PC-9 (cell line): Measurements from ENCODE around the gene COMMD2. TPM values are rescaled to one million over a fixed set of nuclear protein-coding genes. Genes with fewer than 3 reads are reported as not detected.

ENCODE experiments used
- BruUV-seq: library from RNA; stranded (reverse); fragments of 400-500 nt; replicated peaks from 2 replicates; lab custom pipeline; 2021; lab: Mats Ljungman, UMichigan
- CTCF ChIA-PET: fragments of 300-600 bp; sonication (Branson Sonifier 250); formaldehyde crosslinking; loops from one replicate; lab custom pipeline; 2022; ENCODE audit warnings: antibody characterized with exemption; lab: Charles Lee
- POLR2A ChIA-PET: fragments of 300-600 bp; sonication (Branson Sonifier 250); formaldehyde crosslinking; loops from one replicate; lab custom pipeline; 2022; ENCODE audit warnings: antibody characterized with exemption; ENCODE audit not compliant: unreplicated experiment; lab: Charles Lee
- DNase-seq, 2 experiments: peaks; one replicate each; pipeline versions ENCODE4 v3.0.0 to v3.0.0-alpha.2; 2015 to 2022; ENCODE audit warnings: mixed read lengths in 1 of 2
- H2AFZ ChIP-seq: fragments of 200-600 bp; sonication (generic); 2 replicates; pipeline ENCODE4 v1.8.1; 2017; ENCODE audit warnings: antibody characterized with exemption
- H3F3A ChIP-seq: fragments of 200-600 bp; sonication (generic); 2 replicates; pipeline ENCODE4 v1.8.1; 2017; ENCODE audit warnings: antibody characterized with exemption, mild to moderate bottlenecking, low read depth; ENCODE audit not compliant: insufficient read depth
- H3K27ac ChIP-seq: fragments of 200-600 bp; sonication (generic); 2 replicates; pipeline ENCODE4 v1.6.1; 2016; ENCODE audit warnings: mixed run types
- H3K27me3 ChIP-seq: fragments of 200-600 bp; sonication (generic); 2 replicates; pipeline ENCODE4 v1.6.1; 2016; ENCODE audit warnings: low read depth, mixed run types; ENCODE audit not compliant: insufficient read depth
- H3K36me3 ChIP-seq: fragments of 200-600 bp; sonication (generic); 2 replicates; pipeline ENCODE4 v1.6.1; 2016; ENCODE audit warnings: low read depth, mixed run types
- H3K4me1 ChIP-seq: fragments of 200-600 bp; sonication (generic); replicated peaks from 2 replicates; pipeline ENCODE4 v1.6.1; 2016; ENCODE audit warnings: mixed run types; ENCODE audit not compliant: insufficient read depth
- H3K4me2 ChIP-seq: fragments of 200-600 bp; sonication (generic); 2 replicates; pipeline ENCODE4 v1.6.1; 2017; ENCODE audit warnings: mixed run types
- H3K4me3 ChIP-seq: fragments of 200-600 bp; sonication (generic); 2 replicates; pipeline ENCODE4 v1.6.1; 2016; ENCODE audit warnings: mixed run types
- H3K79me2 ChIP-seq: fragments of 200-600 bp; sonication (generic); 2 replicates; pipeline ENCODE4 v1.6.1; 2017; ENCODE audit warnings: low read depth, mixed run types
- H3K9me2 ChIP-seq: fragments of 200-600 bp; sonication (generic); 2 replicates; pipeline ENCODE4 v1.8.1; 2017; ENCODE audit warnings: mild to moderate bottlenecking; ENCODE audit not compliant: insufficient read depth
- H3K9me3 ChIP-seq: fragments of 200-600 bp; sonication (generic); 2 replicates; pipeline ENCODE4 v1.8.1; 2016; ENCODE audit warnings: low read depth; ENCODE audit not compliant: insufficient read depth
- H4K20me1 ChIP-seq: fragments of 200-600 bp; sonication (generic); 2 replicates; pipeline ENCODE4 v1.8.1; 2017; ENCODE audit not compliant: insufficient read depth
- CTCF ChIP-seq: fragments of 200-600 bp; sonication (generic); conservative IDR thresholded peaks from 2 replicates; pipeline ENCODE4 v1.6.1; 2017; ENCODE audit warnings: mixed run types, antibody characterized with exemption, mild to moderate bottlenecking, moderate library complexity
- EZH2 ChIP-seq: fragments of 200-600 bp; sonication (generic); IDR thresholded peaks from 2 replicates; pipeline ENCODE4 v1.8.0; 2017; ENCODE audit warnings: antibody characterized with exemption, low read depth
- intact Hi-C: fragments of 100-400 bp; cut with micrococcal nuclease; formaldehyde crosslinking; loops from one replicate; pipeline ENCODE4 v1.10.0; 2022; ENCODE audit not compliant: unreplicated experiment
- total RNA-seq: library from RNA; stranded (reverse); gene quantifications from 2 replicates; pipeline ENCODE4 v1.2.3, GENCODE V29; 2021

The COMMD2 gene
- total RNA-seq, 1 experiment from 2014 or later: 58.2 TPM

GRCh38 chr3:149800693-149801092 lies 48.4 kb upstream of the COMMD2 start:
- H3K79me2 ChIP-seq: no peaks in the 10 kb centered on the region
- intact Hi-C loops: no loop called here
- H3K36me3 ChIP-seq: no peaks in the 10 kb centered on the region
- H3K4me3 ChIP-seq: no peak overlapping the region
- POLR2A ChIA-PET: no interaction called here
- H3K27me3 ChIP-seq: no peaks in the 10 kb centered on the region
- H4K20me1 ChIP-seq: no peaks in the 10 kb centered on the region
- no peak overlapping the region for H3K4me2 ChIP-seq
- no peak overlapping the region for H3K27ac ChIP-seq
- no peak overlapping the region for H2AFZ ChIP-seq
- no peaks in the 10 kb centered on the region for H3K9me2 ChIP-seq
- no peaks in the 10 kb centered on the region for H3K9me3 ChIP-seq
- TF ChIP-seq CTCF: no peak
- no peak for TF ChIP-seq EZH2
- DNase-seq: no peak
- H3K4me1 ChIP-seq: no peaks in the 10 kb centered on the region; the same call in 1 of the 2 replicates
- H3F3A ChIP-seq: no peaks in the 10 kb centered on the region
- no TSS peak for BruUV-seq
- CTCF ChIA-PET: interaction anchor here (0.6 to 1.2 kb wide), 2 partner anchors 23 to 35 kb away, joined by 4 read pairs; no protein-coding TSS in a partner anchor

- POLR2A ChIA-PET: interaction anchor here (0.6 kb wide), 1 partner anchor 402 kb away, joined by 6 read pairs; no protein-coding TSS in a partner anchor
- Histone ChIP-seq H3K27me3 (no peaks in the 10 kb centered on the region), H4K20me1 (no peaks in the 10 kb centered on the region), H3K27ac (no peak overlapping the region), H3F3A (no peaks in the 10 kb centered on the region), H3K4me2 (no peak overlapping the region), H3K4me3 (no peak overlapping the region), H3K4me1 (no peaks in the 10 kb centered on the region; the same call in 1 of the 2 replicates), H3K79me2 (no peaks in the 10 kb centered on the region), H3K9me3 (no peaks in the 10 kb centered on the region), H3K9me2 (no peaks in the 10 kb centered on the region), H2AFZ (no peak overlapping the region), H3K36me3 (no peaks in the 10 kb centered on the region)
- TF ChIP-seq CTCF (no peak), EZH2 (no peak)
- BruUV-seq: no TSS peak
- no peak for DNase-seq
- intact Hi-C loops: no loop called here
- CTCF ChIA-PET: no interaction called here
Observed at GRCh38 chr3:149796026-149796425, 43.7 kb upstream of the COMMD2 start.

GRCh38 chr3:149792452-149793270 lies 40.4 kb upstream of the COMMD2 start, which contains the start of gene ANKUB1:
Gene ANKUB1, minus strand, starts transcription at chr3:149792554. Its CDS starts 188 bp downstream, at chr3:149792366.
- Histone ChIP-seq H3K4me2 (no peak within 1 kb of the TSS), H3K4me1 (peaks cover 15% of the 10 kb centered on the region), H3K27me3 (no peaks in the 10 kb centered on the region), H3K36me3 (no peaks in the 10 kb centered on the region), H2AFZ (no peak within 1 kb of the TSS), H3F3A (no peaks in the 10 kb centered on the region), H4K20me1 (no peaks in the 10 kb centered on the region), H3K9me2 (no peaks in the 10 kb centered on the region), H3K9me3 (no peaks in the 10 kb centered on the region), H3K4me3 (no peak within 1 kb of the TSS), H3K79me2 (no peaks in the 10 kb centered on the region), H3K27ac (no peak within 1 kb of the TSS)
- DNase-seq: no peak
- intact Hi-C loops: no loop called here
- CTCF ChIA-PET: no interaction called here
- TF ChIP-seq EZH2: no peak
- no peak for TF ChIP-seq CTCF
- no TSS peak for BruUV-seq
- POLR2A ChIA-PET: no interaction called here
